Breast epithelium (tissue), 3 donors: ENCODE results near the gene REC8.

Experiments
- POLR2A ChIP-seq: fragments of 450-650 bp; IDR thresholded peaks from one replicate; pipeline ENCODE4 v1.6.1; 2016; ENCODE audit warnings: antibody characterized with exemption, mild to moderate bottlenecking, moderate library complexity
- TF ChIP-seq, protein P1 (sequence below), 3 donors: fragments of 450-650 bp; IDR thresholded peaks; one replicate each; pipeline ENCODE4 v1.5.1; 2016 to 2017; ENCODE audit warnings: antibody characterized with exemption in 3 of 3, mild to moderate bottlenecking in 3 of 3, moderate library complexity in 3 of 3

DNA sequence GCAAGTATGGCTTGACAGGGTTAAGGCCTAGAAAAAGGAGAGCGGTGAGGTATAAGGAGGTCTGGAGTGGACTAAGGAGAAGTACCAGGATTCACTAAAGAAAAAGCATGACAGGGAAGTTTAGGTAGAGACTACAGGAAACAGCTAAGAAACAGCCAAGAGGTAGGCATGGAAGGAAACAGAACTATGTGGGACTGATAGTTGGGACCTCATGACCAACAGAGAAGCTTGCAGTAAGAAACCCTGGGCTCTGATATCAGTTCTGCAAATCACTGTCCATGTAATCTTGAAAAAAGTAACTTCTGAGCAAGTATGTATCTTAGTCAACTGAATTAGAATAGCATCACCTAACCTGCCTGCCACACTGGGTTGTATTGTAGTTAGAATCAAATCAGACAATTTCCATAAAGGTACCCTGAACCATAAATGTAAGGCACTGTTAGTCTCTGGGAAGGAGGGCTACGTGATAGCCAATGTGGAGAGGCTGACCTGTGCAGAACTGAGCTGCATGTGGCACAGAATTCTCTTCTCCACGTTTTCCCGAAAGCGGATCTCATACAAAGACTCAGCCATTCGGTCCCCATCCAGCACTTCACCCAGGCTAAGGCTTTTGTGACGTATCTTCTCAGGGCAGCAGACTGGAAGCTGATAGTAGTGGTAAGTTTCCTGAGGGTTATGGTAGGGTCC is 22.4 kb downstream of the REC8 start:
- TF ChIP-seq POLR2A = no peak
- TF ChIP-seq, protein P1, sequence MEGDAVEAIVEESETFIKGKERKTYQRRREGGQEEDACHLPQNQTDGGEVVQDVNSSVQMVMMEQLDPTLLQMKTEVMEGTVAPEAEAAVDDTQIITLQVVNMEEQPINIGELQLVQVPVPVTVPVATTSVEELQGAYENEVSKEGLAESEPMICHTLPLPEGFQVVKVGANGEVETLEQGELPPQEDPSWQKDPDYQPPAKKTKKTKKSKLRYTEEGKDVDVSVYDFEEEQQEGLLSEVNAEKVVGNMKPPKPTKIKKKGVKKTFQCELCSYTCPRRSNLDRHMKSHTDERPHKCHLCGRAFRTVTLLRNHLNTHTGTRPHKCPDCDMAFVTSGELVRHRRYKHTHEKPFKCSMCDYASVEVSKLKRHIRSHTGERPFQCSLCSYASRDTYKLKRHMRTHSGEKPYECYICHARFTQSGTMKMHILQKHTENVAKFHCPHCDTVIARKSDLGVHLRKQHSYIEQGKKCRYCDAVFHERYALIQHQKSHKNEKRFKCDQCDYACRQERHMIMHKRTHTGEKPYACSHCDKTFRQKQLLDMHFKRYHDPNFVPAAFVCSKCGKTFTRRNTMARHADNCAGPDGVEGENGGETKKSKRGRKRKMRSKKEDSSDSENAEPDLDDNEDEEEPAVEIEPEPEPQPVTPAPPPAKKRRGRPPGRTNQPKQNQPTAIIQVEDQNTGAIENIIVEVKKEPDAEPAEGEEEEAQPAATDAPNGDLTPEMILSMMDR (IDR thresholded peaks at IDR 0.05) = no peak
